Psoas muscle (tissue), 8 donors: ENCODE measurements around the gene SPAG16. TPM values are rescaled to one million over a fixed set of nuclear protein-coding genes. Genes with fewer than 3 reads are reported as not detected.

ENCODE experiments used
- ATAC-seq, 4 donors: fragments of 200-7000 bp; cut with Tn5 transposase; one replicate each; pipeline ENCODE4 v1.9.1; 2020; ENCODE audit warnings: moderate library complexity in 3 of 4, mild to moderate bottlenecking in 2 of 4
- DNase-seq, 2 donors: peaks; one replicate each; pipeline ENCODE4 v3.0.0-alpha.2; 2020
- H3K27ac ChIP-seq: fragments of 200-600 bp; one replicate; pipeline ENCODE4 v1.8.0; 2022
- H3K27me3 ChIP-seq, 3 donors: fragments of 200-600 bp in 1 of 3; one replicate each; pipeline versions ENCODE4 v1.6.1 to v1.8.0; 2013 to 2022; ENCODE audit warnings: low read length in 2 of 3, mild to moderate bottlenecking in 2 of 3, moderate library complexity in 1 of 3; ENCODE audit not compliant: insufficient read depth in 3 of 3
- H3K36me3 ChIP-seq, 2 donors: fragments of 200-600 bp in 1 of 2; one replicate each; pipeline versions ENCODE4 v1.6.1 to v1.8.0; 2013 to 2022; ENCODE audit warnings: low read depth in 1 of 2, mild to moderate bottlenecking in 1 of 2, moderate library complexity in 1 of 2; ENCODE audit not compliant: insufficient read depth in 1 of 2
- H3K4me1 ChIP-seq: fragments of 200-600 bp; one replicate; pipeline ENCODE4 v1.8.0; 2022
- H3K4me3 ChIP-seq: fragments of 200-600 bp; one replicate; pipeline ENCODE4 v1.8.0; 2022; ENCODE audit warnings: mild to moderate bottlenecking
- H3K9me3 ChIP-seq: fragments of 200-600 bp; one replicate; pipeline ENCODE4 v1.8.0; 2022
- CTCF ChIP-seq: fragments of 200-600 bp; IDR thresholded peaks from one replicate; pipeline ENCODE4 v1.8.0; 2022; ENCODE audit warnings: antibody characterized with exemption
- WGBS, 3 donors: extraction: QIAGEN DNeasy Blood & Tissue Kit; methylation state at CpG; one replicate each; pipeline versions ENCODE4 v1.1.6 to v1.1.7; 2013; 5-methylcytosine and 5-hydroxymethylcytosine counted together
- intact Hi-C, 2 donors: fragments of 100-400 bp; cut with DNase I; formaldehyde crosslinking; loops; one replicate each; pipeline versions ENCODE4 v1.11.0 to v1.14.2; 2022
- polyA plus RNA-seq, 3 donors: library from polyadenylated mRNA; stranded (reverse); fragments of 200-250 nt; gene quantifications; one replicate each; pipeline ENCODE4 v1.2.3, GENCODE V29; 2013
- total RNA-seq, 4 donors: library from RNA; stranded (reverse); fragmentation: NEBNext Ultra II Directional in 2 of 4; extraction: Animal tissue kit (Norgen Biotek cat#: 25700) in 2 of 4; gene quantifications; one replicate each; pipeline versions ENCODE4 v1.2.1 to v1.2.4, GENCODE V29; 2021 to 2023
- donor health status: healthy with polysubstance abuse.
- donor health status: DM: no; HTN: no; CAD: no; lungs with moderate emphysema.
- donor health status: Bipolar disorder and iron deficiency.
- donor health status: healthy.
- donor health status: DM: yes; HTN: yes; CAD: no.
- donor health status: DM: no; HTN: no; CAD: no.
- donor health status: DM: no; HTN: no; CAD: no.
- donor health status: DM: yes; HTN: yes; CAD: no.

SPAG16 gene
- total and polyA plus RNA-seq, 7 donors: 1.6 to 8.7 (median 4.3) TPM

DNA sequence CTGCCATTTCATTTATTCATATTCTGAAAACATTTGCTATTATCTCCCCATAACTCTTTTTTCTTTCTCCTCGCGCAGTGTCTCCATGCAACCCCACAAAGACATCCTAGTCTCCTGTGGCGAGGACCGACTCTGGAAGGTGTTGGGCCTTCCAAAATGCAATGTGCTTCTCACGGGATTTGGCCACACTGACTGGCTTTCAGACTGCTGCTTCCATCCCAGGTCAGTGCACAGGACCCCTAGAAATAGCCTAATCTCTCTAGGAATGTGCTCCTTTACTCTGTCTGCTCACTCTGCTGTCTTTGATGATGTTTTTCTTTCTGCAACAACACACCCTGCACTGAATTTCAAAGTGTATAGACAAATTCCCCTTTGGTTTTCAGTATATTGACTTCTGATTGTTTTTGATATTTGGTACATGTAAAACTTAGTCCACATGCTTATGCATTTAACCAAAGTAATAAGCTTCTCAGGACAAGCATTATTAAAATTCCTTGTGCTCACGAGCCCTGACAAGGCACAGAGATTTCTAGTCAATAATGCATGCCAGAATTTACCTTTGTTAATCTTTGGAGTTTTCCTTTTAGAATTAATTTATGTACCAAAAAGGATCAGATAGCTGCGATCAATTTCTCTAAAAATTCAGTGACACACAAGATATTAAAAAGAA, 578.3 kb downstream of the SPAG16 start:
- Histone ChIP-seq H3K4me1 (no peaks in the 10 kb centered on the region), H3K9me3 (no peaks in the 10 kb centered on the region), H3K27ac (no peak overlapping the region), H3K4me3 (no peak overlapping the region), H3K36me3 (no peaks in the 10 kb centered on the region), H3K27me3 (no peaks in the 10 kb centered on the region)
- 79 to 83% (median 83%) methylated on average over 7 of the region's 7 CpGs for WGBS, 3 donors
- DNase-seq (no peak), ATAC-seq (no peak)
- intact Hi-C loops: no loop called here
- TF ChIP-seq CTCF: no peak

GRCh38 chr2:213863541-213863940, 579.3 kb downstream of the SPAG16 start:
- no peaks in the 10 kb centered on the region for H3K4me1 ChIP-seq
- TF ChIP-seq CTCF: no peak
- no peak overlapping the region for H3K27ac ChIP-seq
- H3K36me3 ChIP-seq: no peaks in the 10 kb centered on the region
- no peak overlapping the region for H3K4me3 ChIP-seq
- WGBS, 3 donors: 60 to 82% (median 77%) methylated on average over 3 of the region's 3 CpGs
- H3K9me3 ChIP-seq: no peaks in the 10 kb centered on the region
- ATAC-seq (no peak), DNase-seq (no peak)
- no peaks in the 10 kb centered on the region for H3K27me3 ChIP-seq
- intact Hi-C loops: no loop called here

- no peak overlapping the region for H3K27ac ChIP-seq
- no peaks in the 10 kb centered on the region for H3K9me3 ChIP-seq
- no peak for DNase-seq
- intact Hi-C loops: no loop called here
- no peak for TF ChIP-seq CTCF
- no peaks in the 10 kb centered on the region for H3K4me1 ChIP-seq
- H3K27me3 ChIP-seq: no peaks in the 10 kb centered on the region
- 0 to 48% (median 0%) methylated on average over 1 of the region's 1 CpG for WGBS, 3 donors
- H3K36me3 ChIP-seq: no peaks in the 10 kb centered on the region
- H3K4me3 ChIP-seq: no peak overlapping the region
- no peak for ATAC-seq
These were observed 584.3 kb downstream of the SPAG16 start for GRCh38 chr2:213868526-213868925.

DNA sequence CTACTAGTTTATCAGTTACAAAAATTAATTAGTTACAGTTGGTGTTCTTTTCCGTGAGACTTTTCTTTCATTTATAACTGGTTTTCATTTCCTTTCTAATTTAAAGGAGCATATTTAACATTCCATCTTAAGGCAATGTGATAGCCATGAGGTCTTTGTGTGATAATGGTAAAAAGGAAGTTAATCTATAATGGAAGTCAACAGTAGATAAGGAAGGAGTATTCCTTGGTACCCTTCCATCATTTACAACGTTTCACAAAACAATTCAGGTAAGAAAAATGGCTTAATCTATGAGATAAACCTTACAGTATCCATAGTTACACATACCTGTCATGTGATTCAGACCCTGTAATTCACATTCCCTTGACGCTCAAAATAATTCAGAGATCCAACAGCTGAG, 601.2 kb downstream of the SPAG16 start:
- Histone ChIP-seq H3K27ac (no peak overlapping the region), H3K27me3 (no peaks in the 10 kb centered on the region), H3K36me3 (no peaks in the 10 kb centered on the region), H3K4me3 (no peak overlapping the region), H3K9me3 (no peaks in the 10 kb centered on the region), H3K4me1 (no peaks in the 10 kb centered on the region)
- no peak for TF ChIP-seq CTCF
- intact Hi-C loops: no loop called here
- no peak for ATAC-seq
- 55 to 67% (median 59%) methylated on average over 3 of the region's 3 CpGs for WGBS, 3 donors
- DNase-seq: no peak

DNA sequence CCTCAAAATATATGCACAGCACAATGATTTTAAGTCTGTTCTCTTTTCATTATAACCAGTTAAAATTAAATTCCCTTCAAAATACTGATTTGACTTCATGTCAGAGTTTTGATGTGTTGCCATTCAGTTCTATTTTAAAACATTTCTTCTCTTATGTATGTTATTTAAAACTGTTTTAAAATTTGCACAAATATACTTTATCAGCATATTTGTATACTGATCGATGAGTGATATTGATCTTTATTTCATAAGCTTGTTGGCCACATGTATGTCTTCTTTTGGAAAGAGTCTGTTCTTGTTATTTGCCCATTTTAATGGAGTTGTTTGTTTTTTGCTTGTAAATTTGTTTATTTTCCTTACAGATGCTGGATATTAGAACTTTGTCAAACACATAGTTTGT, 630.2 kb downstream of the SPAG16 start:
- Histone ChIP-seq H3K4me3 (no peak overlapping the region), H3K36me3 (no peaks in the 10 kb centered on the region), H3K4me1 (no peaks in the 10 kb centered on the region), H3K27me3 (no peaks in the 10 kb centered on the region), H3K27ac (no peak overlapping the region), H3K9me3 (peaks cover 5% of the 10 kb centered on the region)
- 0% methylated on average over 1 of the region's 1 CpG for WGBS, 3 donors
- intact Hi-C loops: no loop called here
- DNase-seq (no peak), ATAC-seq (no peak)
- TF ChIP-seq CTCF: no peak
